ENCODE results near the gene XG.
"Not testable (repeated sequence)": the region's sequence is repeated elsewhere in the genome, so short reads cannot be mapped to it uniquely, and the experiment has no call there.

DNA sequence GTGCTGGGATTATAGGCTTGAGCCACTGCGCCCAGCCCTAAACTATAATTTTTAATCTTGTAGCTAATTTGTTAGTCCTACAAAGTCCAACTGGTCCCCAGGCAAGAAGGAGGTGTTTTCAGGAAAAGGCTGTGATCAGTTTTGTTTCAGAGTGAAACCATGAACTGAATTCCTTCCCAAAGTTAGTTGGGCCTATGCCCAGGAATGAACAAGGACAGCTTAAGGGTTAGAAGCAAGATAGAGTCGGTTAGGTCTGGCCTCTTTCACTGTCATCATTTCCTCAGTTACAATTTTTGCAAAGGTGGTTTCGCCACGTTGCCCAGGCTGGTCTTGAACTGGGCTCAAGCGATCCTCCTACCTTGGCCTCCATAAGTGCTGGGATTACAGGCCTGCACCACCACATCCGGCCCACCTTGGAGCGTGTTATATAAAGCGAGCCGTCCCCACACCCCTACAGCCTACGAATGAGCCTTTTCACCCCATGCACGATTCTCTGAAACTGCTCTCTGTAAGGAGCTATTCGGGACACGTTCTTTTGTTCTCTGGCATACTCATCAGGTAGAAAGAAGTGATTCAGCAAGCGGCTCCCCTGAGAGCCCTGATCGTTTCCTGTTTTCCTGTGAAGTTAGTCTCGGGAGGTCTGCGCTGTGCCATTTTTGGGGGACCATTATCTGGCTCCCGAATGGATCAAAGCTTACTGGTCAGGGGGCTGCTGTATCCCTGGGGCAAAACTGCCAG, 52.4 kb downstream of the XG start:
- TF ChIP-seq, protein P1, sequence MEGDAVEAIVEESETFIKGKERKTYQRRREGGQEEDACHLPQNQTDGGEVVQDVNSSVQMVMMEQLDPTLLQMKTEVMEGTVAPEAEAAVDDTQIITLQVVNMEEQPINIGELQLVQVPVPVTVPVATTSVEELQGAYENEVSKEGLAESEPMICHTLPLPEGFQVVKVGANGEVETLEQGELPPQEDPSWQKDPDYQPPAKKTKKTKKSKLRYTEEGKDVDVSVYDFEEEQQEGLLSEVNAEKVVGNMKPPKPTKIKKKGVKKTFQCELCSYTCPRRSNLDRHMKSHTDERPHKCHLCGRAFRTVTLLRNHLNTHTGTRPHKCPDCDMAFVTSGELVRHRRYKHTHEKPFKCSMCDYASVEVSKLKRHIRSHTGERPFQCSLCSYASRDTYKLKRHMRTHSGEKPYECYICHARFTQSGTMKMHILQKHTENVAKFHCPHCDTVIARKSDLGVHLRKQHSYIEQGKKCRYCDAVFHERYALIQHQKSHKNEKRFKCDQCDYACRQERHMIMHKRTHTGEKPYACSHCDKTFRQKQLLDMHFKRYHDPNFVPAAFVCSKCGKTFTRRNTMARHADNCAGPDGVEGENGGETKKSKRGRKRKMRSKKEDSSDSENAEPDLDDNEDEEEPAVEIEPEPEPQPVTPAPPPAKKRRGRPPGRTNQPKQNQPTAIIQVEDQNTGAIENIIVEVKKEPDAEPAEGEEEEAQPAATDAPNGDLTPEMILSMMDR (IDR thresholded peaks at IDR 0.05; ENCODE audit: low read length), result not testable (repeated sequence)
- not testable (repeated sequence) for TF ChIP-seq EZH2 (IDR thresholded peaks at IDR 0.05; ENCODE audit: borderline replicate concordance, low read length)

Measured in OCI-LY1 (cell line).